HEK293 (cell line): ENCODE data around the gene POP7.
A peak's percentile ranks its signal among the peaks of the same experiment; 100 is the strongest.

Source experiments
- EGR2 ChIP-seq: fragments of 450-650 bp; formaldehyde crosslinking; IDR thresholded peaks from 2 replicates; pipeline ENCODE4 v1.5.1; 2016; ENCODE audit warnings: low read depth, missing biosample characterization, missing genetic modification characterization
- HOXC10 ChIP-seq: sonication (generic); formaldehyde crosslinking; IDR thresholded peaks from 2 replicates; pipeline ENCODE4 v1.8.1; 2023; ENCODE audit warnings: mild to moderate bottlenecking, missing genetic modification reagents
- KLF10 ChIP-seq: fragments of 450-650 bp; IDR thresholded peaks from 2 replicates; pipeline ENCODE4 v1.5.1; 2018; ENCODE audit warnings: missing biosample characterization, mild to moderate bottlenecking, missing genetic modification characterization
- SALL2 ChIP-seq: fragments of 450-650 bp; formaldehyde crosslinking; IDR thresholded peaks from 2 replicates; pipeline ENCODE4 v1.5.0; 2017; ENCODE audit warnings: missing biosample characterization, mild to moderate bottlenecking, missing genetic modification characterization, borderline replicate concordance
- ZBTB21 ChIP-seq: fragments of 450-650 bp; formaldehyde crosslinking; IDR thresholded peaks from 2 replicates; pipeline ENCODE4 v1.5.1; 2017; ENCODE audit warnings: missing biosample characterization, missing genetic modification characterization
- ZNF146 ChIP-seq: fragments of 450-650 bp; formaldehyde crosslinking; IDR thresholded peaks from 2 replicates; pipeline ENCODE4 v1.5.1; 2016; ENCODE audit warnings: missing biosample characterization, missing genetic modification characterization
- ZNF2 ChIP-seq: fragments of 450-650 bp; formaldehyde crosslinking; IDR thresholded peaks from 2 replicates; pipeline ENCODE4 v1.5.1; 2016; ENCODE audit warnings: missing biosample characterization, missing genetic modification characterization
- ZNF248 ChIP-seq: fragments of 450-650 bp; formaldehyde crosslinking; IDR thresholded peaks from 2 replicates; pipeline ENCODE4 v1.5.1; 2017; ENCODE audit warnings: missing biosample characterization, missing genetic modification characterization
- ZNF394 ChIP-seq: fragments of 450-650 bp; formaldehyde crosslinking; IDR thresholded peaks from 2 replicates; pipeline ENCODE4 v1.5.1; 2016; ENCODE audit warnings: missing biosample characterization, missing genetic modification characterization, mild to moderate bottlenecking, moderate library complexity, borderline replicate concordance
- ZNF404 ChIP-seq: fragments of 450-650 bp; formaldehyde crosslinking; IDR thresholded peaks from 2 replicates; pipeline ENCODE4 v1.5.1; 2017; ENCODE audit warnings: missing biosample characterization, missing genetic modification characterization
- ZNF510 ChIP-seq: fragments of 450-650 bp; formaldehyde crosslinking; IDR thresholded peaks from 2 replicates; pipeline ENCODE4 v1.5.1; 2018; ENCODE audit warnings: mild to moderate bottlenecking, missing genetic modification characterization, missing biosample characterization; ENCODE audit not compliant: insufficient replicate concordance
- ZNF548 ChIP-seq: fragments of 450-650 bp; formaldehyde crosslinking; IDR thresholded peaks from 2 replicates; pipeline ENCODE4 v1.5.1; 2016; ENCODE audit warnings: missing biosample characterization, missing genetic modification characterization
- ZNF626 ChIP-seq: fragments of 450-650 bp; sonication (Bioruptor Pico); formaldehyde crosslinking; IDR thresholded peaks from 2 replicates; pipeline ENCODE4 v1.5.1; 2018; ENCODE audit warnings: missing biosample characterization, missing genetic modification characterization, inconsistent platforms
- ZNF670 ChIP-seq: fragments of 450-650 bp; formaldehyde crosslinking; IDR thresholded peaks from 2 replicates; pipeline ENCODE4 v1.5.1; 2016; ENCODE audit warnings: missing biosample characterization, missing genetic modification characterization, low read depth
- ZNF843 ChIP-seq: fragments of 450-650 bp; formaldehyde crosslinking; IDR thresholded peaks from 2 replicates; pipeline ENCODE4 v1.5.1; 2016; ENCODE audit warnings: missing biosample characterization, missing genetic modification characterization
- TF ChIP-seq, protein P1 (sequence below): fragments of 450-650 bp; formaldehyde crosslinking; IDR thresholded peaks from 2 replicates; pipeline ENCODE4 v1.5.1; 2016; ENCODE audit warnings: missing biosample characterization, missing genetic modification characterization
- TF ChIP-seq, protein P2 (sequence below): fragments of 450-650 bp; formaldehyde crosslinking; IDR thresholded peaks from 2 replicates; pipeline ENCODE4 v1.5.1; 2017; ENCODE audit warnings: missing biosample characterization, mild to moderate bottlenecking, missing genetic modification characterization, moderate library complexity
- TF ChIP-seq, protein P3 (sequence below): fragments of 450-650 bp; formaldehyde crosslinking; IDR thresholded peaks from 2 replicates; pipeline ENCODE4 v1.5.1; 2017; ENCODE audit warnings: missing biosample characterization, missing genetic modification characterization
- TF ChIP-seq, protein P4 (sequence below): fragments of 450-650 bp; formaldehyde crosslinking; IDR thresholded peaks from 2 replicates; pipeline ENCODE4 v1.5.1; 2016; ENCODE audit warnings: missing biosample characterization, missing genetic modification characterization
- TF ChIP-seq, protein P5 (sequence below): fragments of 450-650 bp; formaldehyde crosslinking; conservative IDR thresholded peaks from 2 replicates; pipeline ENCODE4 v1.5.1; 2016; ENCODE audit warnings: low read depth, missing biosample characterization, missing genetic modification characterization
- TF ChIP-seq, protein P6 (sequence below): fragments of 450-650 bp; formaldehyde crosslinking; IDR thresholded peaks from 2 replicates; pipeline ENCODE4 v1.5.1; 2016; ENCODE audit warnings: missing biosample characterization, missing genetic modification characterization
- TF ChIP-seq, protein P7 (sequence below): fragments of 450-650 bp; IDR thresholded peaks from 2 replicates; pipeline ENCODE4 v1.5.1; 2018; ENCODE audit warnings: missing biosample characterization, mild to moderate bottlenecking, missing genetic modification characterization
- TF ChIP-seq, protein P8 (sequence below): fragments of 450-650 bp; formaldehyde crosslinking; IDR thresholded peaks from 2 replicates; pipeline ENCODE4 v1.5.1; 2016; ENCODE audit warnings: missing biosample characterization, missing genetic modification characterization

The POP7 gene

DNA sequence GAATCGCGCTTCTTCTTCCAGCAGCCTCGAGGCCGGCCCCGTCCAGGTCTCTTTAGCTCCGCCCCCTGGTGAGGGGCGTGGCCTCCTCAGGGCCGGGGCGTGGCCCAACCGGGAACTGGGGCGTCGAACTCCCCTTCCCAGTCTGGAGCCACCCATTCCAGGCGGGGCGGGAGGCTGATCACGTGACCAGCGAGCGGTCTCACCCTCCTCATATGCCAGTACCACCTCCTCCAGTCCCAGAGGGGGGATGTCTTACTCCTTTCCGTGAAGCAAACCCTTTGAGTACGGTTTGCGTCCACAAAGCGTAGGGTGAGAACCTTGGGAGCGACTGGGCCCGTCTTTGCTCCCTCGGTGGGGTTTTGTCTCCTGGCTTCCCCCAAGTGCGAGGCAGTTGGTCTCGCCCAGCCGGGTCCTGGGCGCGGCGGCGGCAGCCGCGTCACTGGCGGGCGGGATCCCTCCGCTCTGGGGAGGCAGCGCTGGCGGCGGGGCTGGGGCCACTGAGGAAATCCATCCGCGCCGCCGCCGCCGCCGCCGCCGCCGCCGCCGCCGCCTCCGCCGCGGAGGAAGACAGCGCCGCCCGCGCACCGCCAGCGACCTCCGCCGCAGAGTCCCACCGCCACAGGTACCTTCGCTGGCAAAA, 32.5 kb upstream of the POP7 start, which contains the start of gene GNB2 (continued):
- TF ChIP-seq ZNF146 (tag by site-specific recombination) (peak; percentile 83), ZNF404 (tag by site-specific recombination) (0 out of 2 replicates have a peak, but pooled peaks have one; percentile 20), EGR2 (tag by site-specific recombination) (no peak), ZBTB21 (peak; percentile 72), ZNF394 (tag by site-specific recombination) (peak; percentile 88), KLF10 (tag by site-specific recombination) (peak; percentile 92), ZNF626 (tag by site-specific recombination) (no peak), ZNF2 (tag by site-specific recombination) (peak; percentile 98), HOXC10 (CRISPR knock-in tag) (no peak), ZNF843 (tag by site-specific recombination) (peak; percentile 83), ZNF248 (no peak), ZNF670 (no peak), SALL2 (tag by site-specific recombination) (no peak), ZNF548 (peak; percentile 54; the same call in 1 of the 2 replicates), ZNF510 (no peak)
- TF ChIP-seq, protein P1, sequence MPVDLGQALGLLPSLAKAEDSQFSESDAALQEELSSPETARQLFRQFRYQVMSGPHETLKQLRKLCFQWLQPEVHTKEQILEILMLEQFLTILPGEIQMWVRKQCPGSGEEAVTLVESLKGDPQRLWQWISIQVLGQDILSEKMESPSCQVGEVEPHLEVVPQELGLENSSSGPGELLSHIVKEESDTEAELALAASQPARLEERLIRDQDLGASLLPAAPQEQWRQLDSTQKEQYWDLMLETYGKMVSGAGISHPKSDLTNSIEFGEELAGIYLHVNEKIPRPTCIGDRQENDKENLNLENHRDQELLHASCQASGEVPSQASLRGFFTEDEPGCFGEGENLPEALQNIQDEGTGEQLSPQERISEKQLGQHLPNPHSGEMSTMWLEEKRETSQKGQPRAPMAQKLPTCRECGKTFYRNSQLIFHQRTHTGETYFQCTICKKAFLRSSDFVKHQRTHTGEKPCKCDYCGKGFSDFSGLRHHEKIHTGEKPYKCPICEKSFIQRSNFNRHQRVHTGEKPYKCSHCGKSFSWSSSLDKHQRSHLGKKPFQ (tag by site-specific recombination), result peak; percentile 83; the same call in 1 of the 2 replicates
- TF ChIP-seq, protein P2, sequence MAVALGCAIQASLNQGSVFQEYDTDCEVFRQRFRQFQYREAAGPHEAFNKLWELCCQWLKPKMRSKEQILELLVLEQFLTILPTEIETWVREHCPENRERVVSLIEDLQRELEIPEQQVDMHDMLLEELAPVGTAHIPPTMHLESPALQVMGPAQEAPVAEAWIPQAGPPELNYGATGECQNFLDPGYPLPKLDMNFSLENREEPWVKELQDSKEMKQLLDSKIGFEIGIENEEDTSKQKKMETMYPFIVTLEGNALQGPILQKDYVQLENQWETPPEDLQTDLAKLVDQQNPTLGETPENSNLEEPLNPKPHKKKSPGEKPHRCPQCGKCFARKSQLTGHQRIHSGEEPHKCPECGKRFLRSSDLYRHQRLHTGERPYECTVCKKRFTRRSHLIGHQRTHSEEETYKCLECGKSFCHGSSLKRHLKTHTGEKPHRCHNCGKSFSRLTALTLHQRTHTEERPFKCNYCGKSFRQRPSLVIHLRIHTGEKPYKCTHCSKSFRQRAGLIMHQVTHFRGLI, result peak; percentile 74
- TF ChIP-seq, protein P3, sequence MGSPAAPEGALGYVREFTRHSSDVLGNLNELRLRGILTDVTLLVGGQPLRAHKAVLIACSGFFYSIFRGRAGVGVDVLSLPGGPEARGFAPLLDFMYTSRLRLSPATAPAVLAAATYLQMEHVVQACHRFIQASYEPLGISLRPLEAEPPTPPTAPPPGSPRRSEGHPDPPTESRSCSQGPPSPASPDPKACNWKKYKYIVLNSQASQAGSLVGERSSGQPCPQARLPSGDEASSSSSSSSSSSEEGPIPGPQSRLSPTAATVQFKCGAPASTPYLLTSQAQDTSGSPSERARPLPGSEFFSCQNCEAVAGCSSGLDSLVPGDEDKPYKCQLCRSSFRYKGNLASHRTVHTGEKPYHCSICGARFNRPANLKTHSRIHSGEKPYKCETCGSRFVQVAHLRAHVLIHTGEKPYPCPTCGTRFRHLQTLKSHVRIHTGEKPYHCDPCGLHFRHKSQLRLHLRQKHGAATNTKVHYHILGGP, result no peak
- TF ChIP-seq, protein P4, sequence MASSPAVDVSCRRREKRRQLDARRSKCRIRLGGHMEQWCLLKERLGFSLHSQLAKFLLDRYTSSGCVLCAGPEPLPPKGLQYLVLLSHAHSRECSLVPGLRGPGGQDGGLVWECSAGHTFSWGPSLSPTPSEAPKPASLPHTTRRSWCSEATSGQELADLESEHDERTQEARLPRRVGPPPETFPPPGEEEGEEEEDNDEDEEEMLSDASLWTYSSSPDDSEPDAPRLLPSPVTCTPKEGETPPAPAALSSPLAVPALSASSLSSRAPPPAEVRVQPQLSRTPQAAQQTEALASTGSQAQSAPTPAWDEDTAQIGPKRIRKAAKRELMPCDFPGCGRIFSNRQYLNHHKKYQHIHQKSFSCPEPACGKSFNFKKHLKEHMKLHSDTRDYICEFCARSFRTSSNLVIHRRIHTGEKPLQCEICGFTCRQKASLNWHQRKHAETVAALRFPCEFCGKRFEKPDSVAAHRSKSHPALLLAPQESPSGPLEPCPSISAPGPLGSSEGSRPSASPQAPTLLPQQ (tag by site-specific recombination), result peak; percentile 96
- TF ChIP-seq, protein P5, sequence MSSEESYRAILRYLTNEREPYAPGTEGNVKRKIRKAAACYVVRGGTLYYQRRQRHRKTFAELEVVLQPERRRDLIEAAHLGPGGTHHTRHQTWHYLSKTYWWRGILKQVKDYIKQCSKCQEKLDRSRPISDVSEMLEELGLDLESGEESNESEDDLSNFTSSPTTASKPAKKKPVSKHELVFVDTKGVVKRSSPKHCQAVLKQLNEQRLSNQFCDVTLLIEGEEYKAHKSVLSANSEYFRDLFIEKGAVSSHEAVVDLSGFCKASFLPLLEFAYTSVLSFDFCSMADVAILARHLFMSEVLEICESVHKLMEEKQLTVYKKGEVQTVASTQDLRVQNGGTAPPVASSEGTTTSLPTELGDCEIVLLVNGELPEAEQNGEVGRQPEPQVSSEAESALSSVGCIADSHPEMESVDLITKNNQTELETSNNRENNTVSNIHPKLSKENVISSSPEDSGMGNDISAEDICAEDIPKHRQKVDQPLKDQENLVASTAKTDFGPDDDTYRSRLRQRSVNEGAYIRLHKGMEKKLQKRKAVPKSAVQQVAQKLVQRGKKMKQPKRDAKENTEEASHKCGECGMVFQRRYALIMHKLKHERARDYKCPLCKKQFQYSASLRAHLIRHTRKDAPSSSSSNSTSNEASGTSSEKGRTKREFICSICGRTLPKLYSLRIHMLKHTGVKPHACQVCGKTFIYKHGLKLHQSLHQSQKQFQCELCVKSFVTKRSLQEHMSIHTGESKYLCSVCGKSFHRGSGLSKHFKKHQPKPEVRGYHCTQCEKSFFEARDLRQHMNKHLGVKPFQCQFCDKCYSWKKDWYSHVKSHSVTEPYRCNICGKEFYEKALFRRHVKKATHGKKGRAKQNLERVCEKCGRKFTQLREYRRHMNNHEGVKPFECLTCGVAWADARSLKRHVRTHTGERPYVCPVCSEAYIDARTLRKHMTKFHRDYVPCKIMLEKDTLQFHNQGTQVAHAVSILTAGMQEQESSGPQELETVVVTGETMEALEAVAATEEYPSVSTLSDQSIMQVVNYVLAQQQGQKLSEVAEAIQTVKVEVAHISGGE (tag by site-specific recombination), result 0 out of 2 replicates have a peak, but pooled peaks have one; percentile 32
- TF ChIP-seq, protein P6, sequence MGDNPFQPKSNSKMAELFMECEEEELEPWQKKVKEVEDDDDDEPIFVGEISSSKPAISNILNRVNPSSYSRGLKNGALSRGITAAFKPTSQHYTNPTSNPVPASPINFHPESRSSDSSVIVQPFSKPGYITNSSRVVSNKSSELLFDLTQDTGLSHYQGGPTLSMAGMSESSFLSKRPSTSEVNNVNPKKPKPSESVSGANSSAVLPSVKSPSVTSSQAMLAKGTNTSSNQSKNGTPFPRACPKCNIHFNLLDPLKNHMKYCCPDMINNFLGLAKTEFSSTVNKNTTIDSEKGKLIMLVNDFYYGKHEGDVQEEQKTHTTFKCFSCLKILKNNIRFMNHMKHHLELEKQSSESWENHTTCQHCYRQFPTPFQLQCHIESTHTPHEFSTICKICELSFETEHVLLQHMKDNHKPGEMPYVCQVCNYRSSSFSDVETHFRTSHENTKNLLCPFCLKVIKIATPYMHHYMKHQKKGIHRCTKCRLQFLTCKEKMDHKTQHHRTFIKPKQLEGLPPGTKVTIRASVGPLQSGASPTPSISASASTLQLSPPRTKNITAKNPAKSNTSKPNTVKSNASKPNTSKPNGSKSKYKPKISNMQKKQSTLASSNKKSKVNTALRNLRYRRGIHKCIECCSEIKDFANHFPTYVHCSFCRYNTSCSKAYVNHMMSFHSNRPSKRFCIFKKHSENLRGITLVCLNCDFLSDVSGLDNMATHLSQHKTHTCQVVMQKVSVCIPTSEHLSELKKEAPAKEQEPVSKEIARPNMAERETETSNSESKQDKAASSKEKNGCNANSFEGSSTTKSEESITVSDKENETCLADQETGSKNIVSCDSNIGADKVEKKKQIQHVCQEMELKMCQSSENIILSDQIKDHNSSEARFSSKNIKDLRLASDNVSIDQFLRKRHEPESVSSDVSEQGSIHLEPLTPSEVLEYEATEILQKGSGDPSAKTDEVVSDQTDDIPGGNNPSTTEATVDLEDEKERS (tag by site-specific recombination), result 0 out of 2 replicates have a peak, but pooled peaks have one; percentile 11
- TF ChIP-seq, protein P7, sequence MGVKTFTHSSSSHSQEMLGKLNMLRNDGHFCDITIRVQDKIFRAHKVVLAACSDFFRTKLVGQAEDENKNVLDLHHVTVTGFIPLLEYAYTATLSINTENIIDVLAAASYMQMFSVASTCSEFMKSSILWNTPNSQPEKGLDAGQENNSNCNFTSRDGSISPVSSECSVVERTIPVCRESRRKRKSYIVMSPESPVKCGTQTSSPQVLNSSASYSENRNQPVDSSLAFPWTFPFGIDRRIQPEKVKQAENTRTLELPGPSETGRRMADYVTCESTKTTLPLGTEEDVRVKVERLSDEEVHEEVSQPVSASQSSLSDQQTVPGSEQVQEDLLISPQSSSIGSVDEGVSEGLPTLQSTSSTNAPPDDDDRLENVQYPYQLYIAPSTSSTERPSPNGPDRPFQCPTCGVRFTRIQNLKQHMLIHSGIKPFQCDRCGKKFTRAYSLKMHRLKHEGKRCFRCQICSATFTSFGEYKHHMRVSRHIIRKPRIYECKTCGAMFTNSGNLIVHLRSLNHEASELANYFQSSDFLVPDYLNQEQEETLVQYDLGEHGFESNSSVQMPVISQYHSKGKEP (tag by site-specific recombination), result peak; percentile 69; the same call in 1 of the 2 replicates
- TF ChIP-seq, protein P8, sequence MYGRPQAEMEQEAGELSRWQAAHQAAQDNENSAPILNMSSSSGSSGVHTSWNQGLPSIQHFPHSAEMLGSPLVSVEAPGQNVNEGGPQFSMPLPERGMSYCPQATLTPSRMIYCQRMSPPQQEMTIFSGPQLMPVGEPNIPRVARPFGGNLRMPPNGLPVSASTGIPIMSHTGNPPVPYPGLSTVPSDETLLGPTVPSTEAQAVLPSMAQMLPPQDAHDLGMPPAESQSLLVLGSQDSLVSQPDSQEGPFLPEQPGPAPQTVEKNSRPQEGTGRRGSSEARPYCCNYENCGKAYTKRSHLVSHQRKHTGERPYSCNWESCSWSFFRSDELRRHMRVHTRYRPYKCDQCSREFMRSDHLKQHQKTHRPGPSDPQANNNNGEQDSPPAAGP (tag by site-specific recombination), result peak; percentile 99
